SK-N-SH treated with all-trans-retinoic acid at 6 μM for 48 hours (cell line): ENCODE results near the gene ERCC6.

ENCODE experiments used
- ATAC-seq: fragments of 200-7000 bp; cut with Tn5 transposase; 3 replicates; pipeline ENCODE4 v1.9.1; 2020; ENCODE audit warnings: mild to moderate bottlenecking, moderate library complexity
- ARNTL ChIP-seq: fragments of 450-650 bp; formaldehyde crosslinking; IDR thresholded peaks from 2 replicates; pipeline ENCODE4 v1.5.0; 2020; ENCODE audit warnings: low read depth, mild to moderate bottlenecking, moderate library complexity, borderline replicate concordance
- BACH2 ChIP-seq: fragments of 250-450 bp; sonication (Bioruptor Pico); IDR thresholded peaks from 2 replicates; pipeline ENCODE4 v1.9.0; 2021; ENCODE audit warnings: mild to moderate bottlenecking, borderline replicate concordance
- CREB5 ChIP-seq: fragments of 250-450 bp; sonication (Bioruptor Pico); IDR thresholded peaks from 2 replicates; pipeline ENCODE4 v1.5.1; 2020; ENCODE audit warnings: low read depth, mild to moderate bottlenecking, moderate library complexity
- CSDC2 ChIP-seq: fragments of 250-450 bp; sonication (Bioruptor Pico); IDR thresholded peaks from 2 replicates; pipeline ENCODE4 v1.5.0; 2020; ENCODE audit warnings: mild to moderate bottlenecking, moderate library complexity
- CSRNP3 ChIP-seq: fragments of 250-450 bp; sonication (Bioruptor Pico); IDR thresholded peaks from 2 replicates; pipeline ENCODE4 v1.5.1; 2021; ENCODE audit warnings: mild to moderate bottlenecking, moderate library complexity
- GLIS3 ChIP-seq: fragments of 250-450 bp; sonication (Bioruptor Pico); IDR thresholded peaks from 2 replicates; pipeline ENCODE4 v1.5.0; 2020; ENCODE audit warnings: mild to moderate bottlenecking, moderate library complexity
- ISL1 ChIP-seq: fragments of 250-450 bp; sonication (Bioruptor Pico); IDR thresholded peaks from 2 replicates; pipeline ENCODE4 v2.1.2; 2022; ENCODE audit warnings: mild to moderate bottlenecking, moderate library complexity
- OSR1 ChIP-seq: fragments of 250-450 bp; sonication (Bioruptor Pico); IDR thresholded peaks from 2 replicates; pipeline ENCODE4 v1.8.0; 2022; ENCODE audit warnings: moderate library complexity, mild to moderate bottlenecking, inconsistent platforms
- PATZ1 ChIP-seq: fragments of 250-450 bp; sonication (Bioruptor Pico); IDR thresholded peaks from 2 replicates; pipeline ENCODE4 v1.8.0; 2020; ENCODE audit warnings: mild to moderate bottlenecking, moderate library complexity, borderline replicate concordance
- PPARA ChIP-seq: fragments of 250-450 bp; sonication (Bioruptor Pico); IDR thresholded peaks from 2 replicates; pipeline ENCODE4 v1.5.0; 2020; ENCODE audit warnings: mild to moderate bottlenecking, borderline replicate concordance
- SNAI2 ChIP-seq: fragments of 250-450 bp; sonication (Bioruptor Pico); IDR thresholded peaks from 2 replicates; pipeline ENCODE4 v1.5.0; 2020; ENCODE audit warnings: mild to moderate bottlenecking, moderate library complexity
- TCF4 ChIP-seq: fragments of 250-450 bp; sonication (Bioruptor Pico); IDR thresholded peaks from 2 replicates; pipeline ENCODE4 v1.8.0; 2021; ENCODE audit warnings: mild to moderate bottlenecking, moderate library complexity, borderline replicate concordance
- TOX ChIP-seq: fragments of 250-450 bp; sonication (Bioruptor Pico); IDR thresholded peaks from 2 replicates; pipeline ENCODE4 v1.8.0; 2021; ENCODE audit warnings: mild to moderate bottlenecking, moderate library complexity, borderline replicate concordance
- TSHZ2 ChIP-seq: fragments of 250-450 bp; sonication (Bioruptor Pico); IDR thresholded peaks from 2 replicates; pipeline ENCODE4 v1.5.0; 2020; ENCODE audit warnings: mild to moderate bottlenecking, moderate library complexity
- ZC3H10 ChIP-seq: fragments of 250-450 bp; sonication (Bioruptor Pico); IDR thresholded peaks from 2 replicates; pipeline ENCODE4 v1.5.1; 2021; ENCODE audit warnings: mild to moderate bottlenecking, moderate library complexity
- ZFP3 ChIP-seq: fragments of 250-450 bp; sonication (Bioruptor Pico); IDR thresholded peaks from 2 replicates; pipeline ENCODE4 v1.5.0; 2020; ENCODE audit warnings: mild to moderate bottlenecking, moderate library complexity
- ZFP30 ChIP-seq: fragments of 450-650 bp; formaldehyde crosslinking; IDR thresholded peaks from 2 replicates; pipeline ENCODE4 v1.5.0; 2022; ENCODE audit warnings: mild to moderate bottlenecking, moderate library complexity
- ZNF70 ChIP-seq: fragments of 450-650 bp; formaldehyde crosslinking; IDR thresholded peaks from 2 replicates; pipeline ENCODE4 v1.5.0; 2020; ENCODE audit warnings: mild to moderate bottlenecking, moderate library complexity
- ZNF8 ChIP-seq: fragments of 450-650 bp; formaldehyde crosslinking; IDR thresholded peaks from 2 replicates; pipeline ENCODE4 v1.5.0; 2020; ENCODE audit warnings: mild to moderate bottlenecking, moderate library complexity

Gene ERCC6

GRCh38 chr10:49571388-49571787 lies 32.5 kb upstream of the ERCC6 start:
- ATAC-seq: peak; percentile 87
- no peak for TF ChIP-seq CSDC2 (CRISPR knock-in tag)
- TF ChIP-seq GLIS3: no peak
- no peak for TF ChIP-seq TCF4

GRCh38 chr10:49569031-49569631 lies 30.2 kb upstream of the ERCC6 start:
- ATAC-seq: no peak
- TF ChIP-seq CREB5 (CRISPR knock-in tag) (no peak), ISL1 (CRISPR knock-in tag) (no peak), ZFP30 (CRISPR knock-in tag) (no peak), TOX (CRISPR knock-in tag) (no peak), PPARA (CRISPR knock-in tag) (no peak), PATZ1 (no peak), SNAI2 (CRISPR knock-in tag) (no peak)

- no peak for TF ChIP-seq SNAI2 (CRISPR knock-in tag)
- no peak for TF ChIP-seq ISL1 (CRISPR knock-in tag)
- TF ChIP-seq ARNTL (CRISPR knock-in tag): no peak
- no peak for TF ChIP-seq PATZ1
- TF ChIP-seq ZC3H10 (CRISPR knock-in tag): no peak
- ATAC-seq: no peak
These were observed 29.3 kb upstream of the ERCC6 start for GRCh38 chr10:49568235-49568634.

- TF ChIP-seq PPARA (CRISPR knock-in tag): no peak
These were observed 28.9 kb upstream of the ERCC6 start for GRCh38 chr10:49567810-49568209.

GRCh38 chr10:49564461-49565009 lies 25.6 kb upstream of the ERCC6 start:
- no peak for ATAC-seq
- no peak for TF ChIP-seq TSHZ2 (CRISPR knock-in tag)
- no peak for TF ChIP-seq TCF4
- TF ChIP-seq ARNTL (CRISPR knock-in tag): no peak
- TF ChIP-seq OSR1: no peak

More at GRCh38 chr10:49567810-49568209, 28.9 kb upstream of the ERCC6 start:
- ATAC-seq: no peak

GRCh38 chr10:49562893-49563292 lies 24.0 kb upstream of the ERCC6 start:
- ATAC-seq: no peak
- no peak for TF ChIP-seq OSR1
- no peak for TF ChIP-seq CSRNP3 (CRISPR knock-in tag)
- TF ChIP-seq ZNF70 (CRISPR knock-in tag): no peak
- no peak for TF ChIP-seq ZFP3
- TF ChIP-seq CSDC2 (CRISPR knock-in tag): no peak
- no peak for TF ChIP-seq ARNTL (CRISPR knock-in tag)
- TF ChIP-seq GLIS3: no peak
- no peak for TF ChIP-seq PATZ1
- TF ChIP-seq ZNF8 (CRISPR knock-in tag): no peak
- no peak for TF ChIP-seq BACH2 (CRISPR knock-in tag)
